GF-D8 (cell line): Measurements from ENCODE around the gene SLC38A8.

Source experiments
- DNase-seq: peaks from one replicate; lab custom pipeline; 2025; lab: John Stamatoyannopoulos, UW

The SLC38A8 gene

GRCh38 chr16:84068783-84069462 is 26.3 kb upstream of the SLC38A8 start:
- no peak for DNase-seq

GRCh38 chr16:84068041-84068440 is 25.4 kb upstream of the SLC38A8 start:
- DNase-seq = no peak

GRCh38 chr16:84067640-84068039 is 25.0 kb upstream of the SLC38A8 start:
- no peak for DNase-seq

- DNase-seq = no peak
These were observed 23.0 kb upstream of the SLC38A8 start for GRCh38 chr16:84065536-84066132.

GRCh38 chr16:84063980-84064379 is 21.4 kb upstream of the SLC38A8 start:
- DNase-seq = no peak

GRCh38 chr16:84062734-84063640 is 20.4 kb upstream of the SLC38A8 start:
- no peak for DNase-seq

- DNase-seq = no peak
These were observed 18.7 kb upstream of the SLC38A8 start for GRCh38 chr16:84061236-84061819.

GRCh38 chr16:84059946-84060901 is 17.6 kb upstream of the SLC38A8 start:
- no peak for DNase-seq

- DNase-seq = no peak
These were observed 16.5 kb upstream of the SLC38A8 start for GRCh38 chr16:84059111-84059510.

GRCh38 chr16:84058664-84059063 is 16.1 kb upstream of the SLC38A8 start:
- DNase-seq = no peak

- DNase-seq = no peak
These were observed 15.6 kb upstream of the SLC38A8 start for GRCh38 chr16:84058211-84058610.

GRCh38 chr16:84056933-84057332 is 14.3 kb upstream of the SLC38A8 start:
- DNase-seq = no peak

GRCh38 chr16:84055801-84056634 is 13.4 kb upstream of the SLC38A8 start:
- DNase-seq = no peak

GRCh38 chr16:84055366-84055765 is 12.8 kb upstream of the SLC38A8 start:
- DNase-seq = no peak

GRCh38 chr16:84054916-84055315 is 12.3 kb upstream of the SLC38A8 start:
- no peak for DNase-seq

GRCh38 chr16:84054271-84054670 is 11.7 kb upstream of the SLC38A8 start:
- DNase-seq = no peak

GRCh38 chr16:84053237-84053636 is 10.6 kb upstream of the SLC38A8 start:
- DNase-seq = no peak

- no peak for DNase-seq
These were observed 9.6 kb upstream of the SLC38A8 start for GRCh38 chr16:84052071-84052622.

- no peak for DNase-seq
These were observed 7.7 kb upstream of the SLC38A8 start for GRCh38 chr16:84050316-84050715.

GRCh38 chr16:84049403-84050060 is 6.9 kb upstream of the SLC38A8 start:
- no peak for DNase-seq
